Colonic mucosa (tissue), 4 donors: ENCODE results near the gene LRRTM4. TPM values are rescaled to one million over a fixed set of nuclear protein-coding genes. Genes with fewer than 3 reads are reported as not detected.
"Not testable (repeated sequence)": the region's sequence is repeated elsewhere in the genome, so short reads cannot be mapped to it uniquely, and the experiment has no call there.

ENCODE experiments used
- DNase-seq: peaks from one replicate; pipeline ENCODE4 v3.0.0-alpha.2; 2020
- H3K27ac ChIP-seq: fragments of 200-600 bp; one replicate; pipeline ENCODE4 v1.8.0; 2021
- H3K27me3 ChIP-seq: fragments of 200-600 bp; one replicate; pipeline ENCODE4 v1.8.0; 2021
- H3K36me3 ChIP-seq: fragments of 200-600 bp; one replicate; pipeline ENCODE4 v1.8.0; 2021
- H3K4me1 ChIP-seq: fragments of 200-600 bp; one replicate; pipeline ENCODE4 v1.8.0; 2021; ENCODE audit warnings: mild to moderate bottlenecking
- H3K4me3 ChIP-seq: fragments of 200-600 bp; one replicate; pipeline ENCODE4 v1.8.0; 2021
- H3K9ac ChIP-seq, 2 donors: one replicate each; pipeline ENCODE4 v1.7.0; 2013; ENCODE audit warnings: control low read depth in 2 of 2, low read depth in 2 of 2, low read length in 2 of 2
- H3K9me3 ChIP-seq: fragments of 200-600 bp; one replicate; pipeline ENCODE4 v1.8.0; 2021
- intact Hi-C: fragments of 100-400 bp; cut with DNase I; formaldehyde crosslinking; loops from one replicate; pipeline ENCODE4 v1.14.1; 2022
- total RNA-seq, 2 donors: library from RNA; stranded (reverse); fragmentation: NEBNext Ultra II Directional in 1 of 2; extraction: Animal tissue kit (Norgen Biotek cat#: 25700) in 1 of 2; gene quantifications; one replicate each; pipeline ENCODE4 v1.2.1, GENCODE V29; 2021
- TF ChIP-seq, protein P1 (sequence below): fragments of 200-600 bp; IDR thresholded peaks from one replicate; pipeline ENCODE4 v1.8.0; 2022; ENCODE audit warnings: antibody characterized with exemption, mild to moderate bottlenecking
- donor health status: healthy.
- donor health status: DM: no; HTN: no; CAD: no.
- donor health status: DM: no; HTN: no; CAD: no.

The LRRTM4 gene
- total RNA-seq, 2 donors from 2014 or later: 0.32 TPM; not detected in 1

DNA sequence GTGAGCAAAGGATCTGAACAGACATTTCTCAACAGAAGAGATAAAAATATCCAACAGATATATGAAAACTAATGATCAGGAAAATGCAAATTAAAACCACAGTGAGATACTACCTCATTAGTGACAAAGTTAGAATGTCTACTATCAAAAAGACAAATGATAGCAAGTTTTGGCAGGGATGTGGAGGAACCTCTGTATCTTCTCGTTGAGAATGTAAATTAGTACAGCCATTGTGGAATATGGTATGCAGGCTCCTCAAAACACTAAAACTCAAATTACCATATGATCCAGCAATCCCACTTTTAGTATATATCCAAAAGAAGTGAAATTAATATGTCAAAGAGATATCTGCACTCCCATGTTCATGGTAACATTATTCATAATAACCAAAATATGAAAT lies 427.1 kb downstream of the LRRTM4 start:
- Histone ChIP-seq H3K27me3 (no peaks in the 10 kb centered on the region), H3K9ac (no peak overlapping the region), H3K4me3 (no peak overlapping the region), H3K4me1 (no peaks in the 10 kb centered on the region), H3K9me3 (no peaks in the 10 kb centered on the region), H3K27ac (no peak overlapping the region), H3K36me3 (no peaks in the 10 kb centered on the region)
- intact Hi-C loops: no loop called here
- DNase-seq: no peak
- TF ChIP-seq, protein P1, sequence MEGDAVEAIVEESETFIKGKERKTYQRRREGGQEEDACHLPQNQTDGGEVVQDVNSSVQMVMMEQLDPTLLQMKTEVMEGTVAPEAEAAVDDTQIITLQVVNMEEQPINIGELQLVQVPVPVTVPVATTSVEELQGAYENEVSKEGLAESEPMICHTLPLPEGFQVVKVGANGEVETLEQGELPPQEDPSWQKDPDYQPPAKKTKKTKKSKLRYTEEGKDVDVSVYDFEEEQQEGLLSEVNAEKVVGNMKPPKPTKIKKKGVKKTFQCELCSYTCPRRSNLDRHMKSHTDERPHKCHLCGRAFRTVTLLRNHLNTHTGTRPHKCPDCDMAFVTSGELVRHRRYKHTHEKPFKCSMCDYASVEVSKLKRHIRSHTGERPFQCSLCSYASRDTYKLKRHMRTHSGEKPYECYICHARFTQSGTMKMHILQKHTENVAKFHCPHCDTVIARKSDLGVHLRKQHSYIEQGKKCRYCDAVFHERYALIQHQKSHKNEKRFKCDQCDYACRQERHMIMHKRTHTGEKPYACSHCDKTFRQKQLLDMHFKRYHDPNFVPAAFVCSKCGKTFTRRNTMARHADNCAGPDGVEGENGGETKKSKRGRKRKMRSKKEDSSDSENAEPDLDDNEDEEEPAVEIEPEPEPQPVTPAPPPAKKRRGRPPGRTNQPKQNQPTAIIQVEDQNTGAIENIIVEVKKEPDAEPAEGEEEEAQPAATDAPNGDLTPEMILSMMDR: no peak

DNA sequence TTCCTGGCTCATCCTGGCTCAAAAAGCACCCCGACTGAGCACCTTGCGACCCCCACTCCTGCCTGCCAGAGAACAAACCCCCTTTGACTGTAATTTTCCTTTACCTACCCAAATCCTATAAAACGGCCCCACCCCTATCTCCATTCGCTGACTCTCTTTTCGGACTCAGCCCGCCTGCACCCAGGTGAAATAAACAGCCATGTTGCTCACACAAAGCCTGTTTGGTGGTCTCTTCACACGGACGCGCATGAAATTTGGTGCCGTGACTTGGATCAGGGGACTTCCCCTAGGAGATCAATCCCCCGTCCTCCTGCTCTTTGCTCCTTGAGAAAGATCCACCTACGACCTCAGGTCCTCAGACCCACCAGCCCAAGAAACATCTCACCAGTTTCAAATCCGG lies 433.8 kb downstream of the LRRTM4 start:
- H3K9ac ChIP-seq, H3K4me1 ChIP-seq, H3K27ac ChIP-seq, H3K36me3 ChIP-seq, H3K4me3 ChIP-seq, intact Hi-C loops, H3K27me3 ChIP-seq, H3K9me3 ChIP-seq, DNase-seq: not testable (repeated sequence)

DNA sequence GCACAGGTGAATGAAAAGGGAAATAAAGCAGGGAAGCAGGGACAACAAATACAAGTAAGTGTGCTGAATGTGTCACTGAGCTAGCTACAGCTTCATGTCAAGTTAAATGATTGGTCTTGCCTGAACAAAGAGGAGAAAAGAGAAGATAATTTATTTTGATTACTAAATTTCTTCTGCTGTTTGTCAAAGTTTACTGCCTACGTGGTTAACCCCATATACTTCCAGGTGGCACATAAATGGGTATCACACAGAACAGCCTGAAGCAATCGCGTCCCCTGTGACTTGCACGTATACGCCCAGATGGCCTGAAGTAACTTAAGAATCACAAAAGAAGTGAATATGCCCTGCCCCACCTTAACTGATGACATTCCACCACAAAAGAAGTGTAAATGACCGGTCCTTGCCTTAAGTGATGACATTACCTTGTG lies 434.2 kb downstream of the LRRTM4 start:
- H3K36me3 ChIP-seq: no peaks in the 10 kb centered on the region
- intact Hi-C loops: no loop called here
- TF ChIP-seq, protein P1: no peak

DNA sequence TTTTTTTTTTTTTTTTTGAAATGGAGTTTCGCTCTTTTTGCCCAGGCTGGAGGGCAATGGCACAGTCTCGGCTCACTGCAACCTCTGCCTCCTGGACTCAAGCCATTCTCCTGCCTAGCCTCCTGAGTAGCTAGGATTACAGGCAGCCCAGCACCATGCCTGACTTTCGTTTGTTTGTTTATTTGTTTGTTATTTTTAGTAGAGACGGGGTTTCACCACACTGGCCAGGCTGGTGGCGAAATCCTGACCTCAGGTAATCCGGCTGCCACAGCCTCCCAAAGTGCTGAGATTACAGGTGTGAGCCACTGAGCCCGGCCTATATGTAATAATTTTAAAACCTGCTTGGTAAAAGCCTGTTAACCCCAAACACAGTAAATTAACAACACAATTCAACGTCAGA lies 435.7 kb downstream of the LRRTM4 start:
- H3K27ac ChIP-seq: no peak overlapping the region

More for the DNA sequence above, 434.2 kb downstream of the LRRTM4 start:
- Histone ChIP-seq H3K27ac (no peak overlapping the region), H3K4me1 (no peaks in the 10 kb centered on the region), H3K9ac (no peak overlapping the region), H3K4me3 (no peak overlapping the region), H3K9me3 (no peaks in the 10 kb centered on the region), H3K27me3 (no peaks in the 10 kb centered on the region)
- no peak for DNase-seq

DNA sequence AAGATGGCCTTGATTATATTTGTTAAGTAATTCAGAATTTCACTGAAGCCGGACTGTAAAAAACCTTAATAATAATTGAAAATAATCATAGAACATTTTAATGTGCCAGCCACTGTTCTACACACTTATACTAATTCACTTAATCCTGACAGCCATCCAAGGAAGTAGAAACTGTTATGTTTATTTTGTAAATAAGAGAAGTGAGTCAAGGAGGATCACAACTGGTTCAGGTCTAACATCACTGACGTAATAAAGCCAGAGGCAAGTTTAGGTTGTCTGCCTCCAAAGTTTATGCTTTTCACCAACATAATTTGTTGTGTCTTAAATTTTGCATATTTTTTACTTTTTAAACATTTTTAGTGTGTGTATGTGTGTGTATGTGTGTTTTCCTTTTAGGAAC lies 436.1 kb downstream of the LRRTM4 start:
- Histone ChIP-seq H3K9me3 (no peaks in the 10 kb centered on the region), H3K4me1 (no peaks in the 10 kb centered on the region), H3K9ac (no peak overlapping the region), H3K4me3 (no peak overlapping the region), H3K27me3 (no peaks in the 10 kb centered on the region), H3K36me3 (no peaks in the 10 kb centered on the region), H3K27ac (no peak overlapping the region)
- TF ChIP-seq, protein P1: no peak
- intact Hi-C loops: no loop called here
- DNase-seq: no peak

More for the DNA sequence above, 435.7 kb downstream of the LRRTM4 start:
- no peak for DNase-seq
- no peaks in the 10 kb centered on the region for H3K27me3 ChIP-seq
- H3K4me3 ChIP-seq: no peak overlapping the region
- H3K4me1 ChIP-seq: no peaks in the 10 kb centered on the region
- H3K36me3 ChIP-seq: no peaks in the 10 kb centered on the region
- TF ChIP-seq, protein P1: no peak
- no peaks in the 10 kb centered on the region for H3K9me3 ChIP-seq
- intact Hi-C loops: no loop called here
- H3K9ac ChIP-seq: no peak overlapping the region

DNA sequence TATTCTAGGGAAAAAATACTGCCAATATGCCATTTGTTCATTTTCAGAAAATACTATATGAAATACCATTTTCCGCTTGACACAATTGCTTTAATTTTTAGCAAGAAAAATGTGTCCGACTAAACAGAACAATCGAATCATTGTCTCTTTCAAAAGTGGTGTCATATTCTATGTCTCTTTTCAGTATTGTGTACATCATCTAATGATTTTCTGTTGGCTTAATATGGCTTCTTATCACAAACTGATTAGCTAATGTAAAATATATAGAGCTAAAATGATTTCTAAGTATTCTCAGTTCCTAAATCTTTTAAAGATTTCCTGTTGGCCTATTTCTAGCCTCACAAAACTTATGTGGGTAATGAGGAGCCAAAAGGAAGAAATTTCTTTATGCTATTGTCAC lies 436.6 kb downstream of the LRRTM4 start:
- intact Hi-C loops: no loop called here
- H3K9me3 ChIP-seq: no peaks in the 10 kb centered on the region
- no peaks in the 10 kb centered on the region for H3K4me1 ChIP-seq
- TF ChIP-seq, protein P1: no peak
- no peaks in the 10 kb centered on the region for H3K36me3 ChIP-seq
- no peaks in the 10 kb centered on the region for H3K27me3 ChIP-seq
- no peak overlapping the region for H3K27ac ChIP-seq
- DNase-seq: no peak
- H3K9ac ChIP-seq: no peak overlapping the region
- H3K4me3 ChIP-seq: no peak overlapping the region
